HTR-8/SVneo (cell line): ENCODE results near the gene ALK.

Experiments
- DNase-seq: peaks from one replicate; pipeline ENCODE4 v3.0.0; 2011; ENCODE audit warnings: low spot score, mixed read lengths; ENCODE audit not compliant: insufficient read length
- FAIRE-seq: peaks from 2 replicates; lab custom pipeline; 2011; peaks lifted over from hg19 to GRCh38; lab: Jason Lieb, UNC

The ALK gene

DNA sequence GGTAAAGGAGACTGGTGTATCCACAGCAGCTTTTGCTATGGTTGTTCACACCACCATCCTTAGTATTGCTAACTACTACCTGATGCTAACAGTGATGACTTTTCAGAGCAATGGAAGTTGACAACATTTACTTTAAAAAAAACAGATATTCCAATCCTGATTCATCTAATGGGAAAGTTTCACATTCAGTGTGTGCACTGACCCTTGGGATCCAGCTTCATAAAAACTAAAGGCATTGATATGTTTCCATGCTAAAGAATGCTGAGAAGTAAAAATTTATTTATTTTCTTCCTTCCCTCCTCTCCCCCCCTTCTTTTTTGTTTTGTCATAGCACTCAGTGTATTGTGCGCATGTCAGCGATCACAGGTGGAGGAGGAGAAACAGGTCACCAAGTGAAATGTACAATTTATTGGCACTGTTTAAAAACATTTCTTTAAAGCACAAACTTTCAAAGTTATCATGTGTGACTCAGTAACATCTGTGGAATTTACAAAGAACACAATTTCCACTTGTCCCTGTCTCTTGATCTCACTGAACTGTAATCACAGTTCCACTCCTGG is 229.9 kb downstream of the ALK start:
- DNase-seq (no peak), FAIRE-seq (no peak)

DNA sequence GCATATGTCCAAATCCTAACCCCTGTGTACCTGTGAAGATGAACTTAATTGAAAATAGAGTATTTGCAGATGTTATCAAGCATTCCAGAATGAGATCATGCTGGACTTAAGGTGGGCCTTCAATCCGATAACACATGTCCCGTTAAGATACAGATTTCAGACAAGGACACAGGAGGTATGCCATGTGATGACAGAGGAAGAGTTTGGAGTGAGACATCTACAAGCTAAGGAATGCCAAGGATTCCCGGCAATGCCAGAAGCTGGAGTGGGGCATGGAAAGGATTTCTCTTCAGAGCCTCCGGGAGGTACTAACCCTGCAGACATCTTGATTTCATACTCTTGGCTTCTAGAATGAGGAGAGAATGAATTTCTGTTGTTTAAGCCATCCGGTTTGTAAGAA is 231.7 kb downstream of the ALK start:
- FAIRE-seq (no peak), DNase-seq (no peak)

DNA sequence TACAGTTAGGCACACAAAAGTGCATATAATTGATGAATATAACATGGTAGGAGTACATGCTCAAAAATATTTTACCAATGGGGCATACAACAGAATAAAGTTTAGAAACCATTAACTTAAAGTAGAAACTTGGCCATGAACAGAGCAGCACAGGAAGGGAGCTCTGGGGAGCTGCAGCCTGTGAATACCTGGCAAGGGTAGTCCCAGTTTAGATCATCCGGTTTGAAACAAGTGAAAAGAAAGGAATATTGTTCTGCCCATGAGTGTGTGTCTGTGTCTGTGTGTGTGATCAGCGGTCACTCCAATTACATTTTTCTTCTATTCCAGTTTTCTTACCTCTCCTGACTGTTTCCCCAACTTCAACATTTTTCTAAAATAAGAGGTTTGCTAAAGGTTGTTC is 233.0 kb downstream of the ALK start:
- no peak for DNase-seq
- FAIRE-seq: no peak

DNA sequence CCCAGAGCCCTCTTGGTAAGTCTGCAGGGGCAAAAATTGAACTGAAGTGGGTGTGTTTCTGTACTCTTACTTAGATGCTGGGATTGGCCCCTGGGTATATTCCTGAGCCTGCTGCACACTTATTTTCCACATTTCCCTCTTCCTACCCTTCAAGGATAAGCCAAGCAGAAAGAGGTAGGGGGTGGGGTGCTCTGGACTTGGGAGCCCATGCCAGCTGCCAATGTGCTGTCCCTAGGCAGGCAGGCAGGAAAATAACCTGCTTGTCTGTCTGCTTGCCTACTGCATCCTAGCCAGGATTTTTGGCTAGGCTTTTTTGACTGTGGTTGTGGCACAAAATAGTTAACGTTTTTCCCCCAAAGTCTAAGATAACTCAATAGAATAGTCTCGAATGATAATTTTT is 234.3 kb downstream of the ALK start:
- no peak for DNase-seq

DNA sequence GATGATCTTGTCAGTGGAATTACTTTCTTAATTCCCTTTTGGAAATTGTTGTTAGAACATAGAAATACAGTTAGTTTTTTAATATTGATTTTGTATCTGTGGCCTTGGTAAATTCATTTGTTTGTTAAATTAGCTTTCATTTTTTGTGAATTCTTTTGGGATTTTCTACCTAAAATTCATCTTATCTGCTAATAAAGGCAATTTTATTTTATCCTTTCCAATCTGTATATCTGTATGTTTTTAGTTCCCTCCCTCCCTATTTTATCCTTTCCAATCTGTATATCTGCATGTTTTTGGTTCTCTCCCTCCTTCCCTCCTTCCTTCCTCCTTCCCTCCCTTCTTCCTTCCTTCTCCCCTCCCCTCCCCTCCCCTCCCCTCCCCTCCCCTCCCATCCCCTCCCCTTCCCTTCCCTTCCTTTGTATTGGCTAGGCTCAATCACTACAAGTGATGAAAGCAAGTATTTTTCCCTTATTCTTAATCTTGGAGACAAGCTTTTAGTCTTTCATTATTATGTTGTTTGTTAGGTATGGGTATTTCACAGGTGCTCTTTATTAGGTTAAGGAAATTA is 244.4 kb downstream of the ALK start:
- DNase-seq (no peak), FAIRE-seq (no peak)

More for the DNA sequence above, 234.3 kb downstream of the ALK start:
- no peak for FAIRE-seq

DNA sequence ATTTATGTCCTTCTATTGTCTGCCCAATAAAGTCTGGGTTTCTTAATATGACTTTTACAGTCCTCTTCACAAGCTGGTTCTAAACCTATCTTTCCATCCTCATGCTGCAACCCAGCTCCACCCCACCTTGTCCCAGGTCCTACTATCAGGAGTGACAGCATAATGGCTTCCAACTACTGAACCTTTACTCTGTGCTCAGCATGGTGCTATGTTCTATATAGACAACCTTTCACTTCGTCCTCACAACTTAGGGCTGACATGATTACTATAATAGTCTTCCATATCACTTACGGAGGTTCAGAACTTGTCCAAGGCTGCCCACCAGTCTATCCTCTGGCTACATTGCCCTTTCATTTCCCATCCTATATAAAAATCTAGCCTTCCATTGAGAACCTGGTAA is 256.8 kb downstream of the ALK start:
- DNase-seq (no peak), FAIRE-seq (no peak)

DNA sequence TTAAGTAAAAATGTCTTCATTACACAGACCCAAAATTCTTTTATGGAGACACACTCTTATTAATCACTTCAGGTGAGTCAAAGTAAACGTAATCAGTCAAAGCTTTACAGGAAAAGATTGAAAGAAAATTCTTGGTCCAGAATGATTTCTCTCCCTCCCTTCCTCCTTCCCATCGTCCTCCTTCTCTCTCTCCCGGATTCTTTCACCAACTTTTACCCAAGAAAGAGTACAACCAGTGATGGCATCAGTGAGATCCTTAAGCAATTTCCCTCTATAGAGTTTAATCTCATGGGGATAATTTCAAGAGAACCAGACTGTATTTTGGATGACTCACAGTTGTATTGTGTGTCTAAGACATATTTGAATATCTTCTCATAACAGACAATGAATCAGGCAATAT is 258.1 kb downstream of the ALK start:
- FAIRE-seq (no peak), DNase-seq (no peak)

DNA sequence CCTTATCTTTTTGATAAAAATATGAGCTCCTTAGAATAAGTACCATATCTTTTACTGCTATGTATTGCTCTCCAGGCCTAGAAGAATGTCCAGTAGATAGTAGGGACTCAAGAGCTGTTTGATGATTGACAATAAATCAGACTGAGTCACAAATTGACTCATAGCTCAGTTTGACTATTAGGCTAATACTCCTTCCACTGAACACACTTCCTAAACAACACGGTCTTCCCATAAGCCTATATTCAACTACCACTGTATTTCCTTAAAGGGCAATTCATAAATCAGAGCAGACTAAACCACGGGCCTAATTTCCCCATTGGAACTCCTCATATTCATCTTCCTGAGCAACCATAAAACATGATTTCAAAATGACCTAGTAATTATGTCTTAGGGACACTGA is 258.5 kb downstream of the ALK start:
- DNase-seq: no peak
- FAIRE-seq: no peak

DNA sequence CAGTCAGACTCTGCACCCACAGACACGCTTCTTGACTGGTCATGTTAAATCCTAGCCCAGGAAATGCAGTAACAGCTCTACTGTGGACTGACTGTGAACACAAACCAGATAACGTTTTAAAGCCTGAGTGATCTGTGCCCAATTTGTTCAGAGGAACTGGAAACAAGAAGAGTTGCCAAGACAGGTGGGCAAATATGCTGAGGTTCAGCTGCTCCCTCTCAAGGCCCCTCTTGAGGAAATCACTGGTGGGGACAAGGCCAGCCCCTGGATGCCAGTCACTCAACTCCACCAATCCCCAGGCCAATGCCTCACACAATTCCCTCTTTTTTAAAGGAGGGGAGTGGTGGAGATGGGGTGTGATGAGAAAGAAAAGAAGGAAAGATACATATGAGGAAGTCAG is 261.2 kb downstream of the ALK start:
- FAIRE-seq (no peak), DNase-seq (no peak)

DNA sequence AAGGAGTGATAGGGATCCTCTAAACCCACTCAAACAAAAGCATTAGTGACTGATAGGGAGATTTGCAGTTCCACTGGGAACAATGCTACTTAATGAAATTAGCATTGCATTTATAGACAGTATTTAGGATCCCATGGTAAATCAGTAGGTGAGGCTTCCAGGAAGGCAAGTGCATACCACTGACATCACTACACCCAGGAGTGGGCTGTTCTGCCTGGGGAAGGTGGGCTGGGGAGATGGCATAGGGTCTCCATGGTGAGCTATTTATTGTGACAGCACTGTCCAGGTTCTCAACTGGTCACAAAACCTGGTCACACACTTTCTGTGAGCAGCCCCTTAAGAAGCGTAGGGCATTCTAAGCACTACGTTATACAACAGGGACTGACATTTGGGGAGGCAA is 262.2 kb downstream of the ALK start:
- DNase-seq (no peak), FAIRE-seq (no peak)

DNA sequence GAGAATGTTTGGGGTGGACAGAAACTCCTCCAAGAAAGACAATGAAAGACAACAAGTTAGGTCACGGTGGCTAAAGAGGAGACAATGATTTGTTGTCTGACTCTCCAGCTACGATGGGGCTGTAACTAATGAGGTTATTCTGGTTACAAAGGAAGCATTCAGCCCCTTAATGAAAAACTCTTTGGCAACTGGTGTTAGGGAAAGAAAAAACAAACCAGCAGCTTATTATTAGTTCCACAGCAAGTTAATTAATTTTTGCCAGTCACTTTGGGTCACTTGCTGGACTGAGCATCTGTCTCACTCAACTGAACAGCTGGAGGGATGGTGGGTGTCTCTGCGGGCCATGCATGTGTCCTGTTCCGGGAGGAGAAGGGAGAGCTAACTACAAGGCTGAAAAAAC is 263.7 kb downstream of the ALK start:
- FAIRE-seq (no peak), DNase-seq (no peak)

DNA sequence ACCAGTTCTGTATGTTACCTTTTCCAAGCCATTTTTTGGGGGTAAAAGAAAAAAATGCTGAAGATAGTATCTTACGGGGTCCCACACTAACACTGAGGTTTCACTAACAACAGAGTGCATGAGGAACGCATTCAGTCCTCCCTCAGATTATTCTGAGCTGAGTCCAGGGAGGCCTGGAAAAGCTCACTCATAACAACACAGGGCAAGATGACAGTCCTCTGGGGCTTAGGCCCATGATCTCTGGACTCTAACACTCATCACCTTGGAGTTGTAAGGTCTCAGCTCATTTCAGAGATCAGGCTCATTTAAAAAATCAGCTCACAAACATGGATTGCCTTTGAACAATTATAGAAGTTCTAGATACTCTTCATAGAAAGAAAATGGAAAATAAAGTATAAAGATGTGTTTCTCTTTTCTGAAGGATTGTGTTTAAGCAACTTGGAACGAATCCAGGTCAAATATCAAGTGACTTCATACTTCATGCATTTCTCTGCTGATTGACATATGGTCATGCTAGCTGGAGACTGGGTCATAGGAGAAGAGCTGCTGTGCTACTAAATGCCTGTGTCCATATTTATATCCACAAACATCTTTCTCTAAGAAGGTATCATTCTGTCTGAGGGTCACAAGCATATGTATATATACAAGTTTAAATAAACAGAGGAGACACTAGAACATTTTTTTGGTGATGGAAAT is 265.8 kb downstream of the ALK start:
- FAIRE-seq: no peak
- DNase-seq: no peak

DNA sequence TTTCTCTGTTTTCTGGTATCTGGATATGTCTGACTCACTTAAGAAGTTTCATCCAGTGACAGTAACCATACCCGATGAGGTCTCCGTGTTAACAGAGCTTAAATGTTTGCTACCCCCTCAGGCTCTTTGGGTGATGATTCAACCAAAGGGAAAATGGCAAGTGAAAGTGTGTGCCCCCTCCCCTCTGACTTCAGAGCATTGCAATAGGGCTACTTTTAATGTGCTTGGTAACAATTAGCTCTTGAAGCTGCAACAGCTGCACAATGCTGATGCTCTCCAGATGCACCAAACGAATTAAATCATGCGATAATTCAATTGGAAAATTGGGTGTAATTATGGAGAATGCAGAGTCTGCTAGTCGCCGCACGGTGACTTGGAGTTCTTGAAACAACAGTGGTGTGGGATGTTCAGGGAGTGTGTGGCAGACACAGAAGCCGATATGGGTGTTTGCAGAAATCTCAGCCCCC is 270.7 kb downstream of the ALK start:
- no peak for DNase-seq
- no peak for FAIRE-seq

DNA sequence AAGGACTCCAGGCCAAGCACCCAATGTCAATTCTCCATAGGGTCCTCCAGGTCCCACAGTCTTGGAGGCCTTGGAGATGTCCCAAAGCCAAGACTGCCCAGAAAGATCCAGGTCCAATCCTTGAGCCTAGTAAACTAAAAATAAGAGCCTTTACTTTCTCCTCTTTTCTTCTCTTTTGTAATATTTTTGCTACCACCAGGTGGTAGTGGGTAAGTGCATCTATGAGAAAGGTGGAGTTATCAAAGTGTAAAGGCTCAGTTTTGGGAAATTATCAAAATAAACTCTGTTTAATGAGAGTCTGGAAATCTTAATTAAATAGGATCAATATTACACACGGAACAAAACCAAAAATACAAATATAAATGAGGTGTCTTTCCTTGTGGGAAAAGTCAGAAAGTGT is 276.4 kb downstream of the ALK start:
- DNase-seq (no peak), FAIRE-seq (no peak)

DNA sequence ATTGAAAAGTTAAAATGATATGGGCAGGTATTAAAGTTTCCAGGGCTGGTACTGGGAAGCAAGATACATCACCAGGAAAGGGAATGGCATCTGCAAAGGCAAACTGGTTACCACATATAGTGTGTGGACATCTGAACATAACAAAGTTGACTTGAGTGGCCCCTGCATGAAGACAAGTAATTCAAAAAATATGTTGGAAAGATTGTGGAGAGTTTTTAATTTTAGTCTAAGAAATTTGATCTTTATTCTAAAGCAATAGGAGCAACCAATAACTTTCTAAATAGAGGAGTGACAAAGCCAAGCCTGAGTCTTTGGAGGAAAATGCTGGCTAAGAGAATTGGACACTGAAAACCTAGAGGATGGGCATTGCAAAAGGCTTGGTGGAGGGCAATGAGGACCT is 278.2 kb downstream of the ALK start:
- FAIRE-seq (no peak), DNase-seq (no peak)

DNA sequence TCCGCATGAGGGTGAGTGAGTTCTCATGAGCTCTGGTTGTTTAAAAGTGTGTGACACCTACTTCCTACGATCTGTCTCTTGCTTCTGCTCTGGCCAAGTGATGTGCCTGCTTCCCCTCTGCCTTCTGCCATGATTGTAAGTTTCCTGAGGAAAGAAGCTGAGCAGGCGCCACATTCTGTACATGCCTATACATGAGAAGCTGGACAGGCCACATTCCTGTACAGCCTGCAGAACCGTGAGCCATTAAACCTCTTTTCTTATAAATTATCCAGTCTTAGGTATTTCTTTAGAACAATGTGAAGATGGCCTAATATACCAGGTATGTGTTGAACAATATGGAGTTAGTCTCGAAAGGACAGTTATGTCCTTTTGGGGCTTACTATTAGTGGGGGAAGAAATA is 281.0 kb downstream of the ALK start:
- DNase-seq: no peak
- no peak for FAIRE-seq

DNA sequence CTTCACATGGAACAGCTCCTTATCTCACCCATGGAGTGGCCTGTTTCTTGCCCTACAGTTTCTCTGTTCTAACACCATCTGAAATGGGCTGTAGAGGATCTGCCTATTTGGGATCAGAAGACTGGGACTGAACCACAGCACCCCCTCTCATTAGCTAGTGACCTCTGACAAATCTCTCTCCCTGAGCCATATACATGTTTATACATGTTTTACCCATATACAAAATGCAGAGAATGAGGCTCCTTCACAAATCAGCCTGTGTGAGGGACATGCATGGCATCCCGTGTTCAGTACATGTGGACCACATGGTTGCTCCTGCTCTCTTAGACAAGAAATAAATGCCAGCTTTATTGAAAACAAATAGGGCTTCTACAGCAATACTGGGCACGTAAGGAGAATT is 282.7 kb downstream of the ALK start:
- DNase-seq (no peak), FAIRE-seq (no peak)

DNA sequence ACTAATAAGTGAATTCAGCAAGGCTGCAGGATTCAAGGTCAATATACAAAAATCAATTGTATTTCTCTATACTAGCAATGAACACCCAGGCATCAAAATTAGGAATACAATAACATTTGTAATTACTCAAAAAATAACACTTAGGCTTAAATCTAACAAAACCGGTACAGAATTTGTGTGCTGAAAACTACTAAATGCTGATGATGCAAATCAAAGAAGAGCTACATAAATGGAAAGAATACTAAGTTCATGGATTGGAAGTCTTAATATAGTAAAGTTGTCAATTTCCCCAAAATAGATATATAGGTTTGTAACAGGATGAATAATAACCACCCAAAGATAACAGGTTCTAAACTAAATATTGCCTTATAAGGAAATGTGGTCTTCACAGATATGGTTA is 286.5 kb downstream of the ALK start:
- DNase-seq: no peak
- FAIRE-seq: no peak

DNA sequence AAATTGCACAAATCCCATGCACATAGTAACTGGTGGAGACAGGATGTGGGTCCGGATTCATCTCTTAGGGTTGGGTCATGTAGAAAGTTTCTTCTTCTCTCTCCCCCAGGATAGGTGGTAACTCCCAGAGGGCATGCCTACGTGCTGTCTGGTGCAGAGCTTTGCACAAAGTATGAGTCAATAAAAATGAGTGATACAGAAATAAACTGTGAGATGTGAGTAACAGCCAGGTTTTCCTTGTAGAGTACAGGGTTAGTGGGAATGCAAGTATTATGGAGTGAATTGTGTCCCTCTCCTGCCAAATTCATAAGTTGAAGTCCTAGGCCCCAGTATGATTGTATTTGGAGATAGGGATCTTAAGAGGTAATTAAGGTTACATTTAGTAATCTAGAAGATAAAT is 289.4 kb downstream of the ALK start:
- no peak for FAIRE-seq
- DNase-seq: no peak

DNA sequence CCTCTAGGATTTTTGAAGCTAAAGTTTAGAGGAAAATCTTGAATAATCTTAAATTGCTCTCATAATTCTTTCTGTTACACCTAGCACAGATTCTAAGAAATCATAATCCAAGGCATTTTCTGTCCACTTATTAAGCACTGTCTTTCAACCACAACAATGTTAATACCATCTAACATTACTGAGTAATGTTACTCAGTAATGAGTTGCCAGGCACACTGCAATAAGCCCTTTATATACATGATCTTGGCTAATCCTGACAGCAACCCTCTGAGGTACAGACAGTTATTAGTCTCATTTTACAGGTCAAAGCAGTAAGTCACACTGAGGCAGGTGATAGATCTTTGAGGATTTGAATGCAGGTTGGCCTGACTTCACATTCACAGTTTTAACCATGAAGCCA is 291.9 kb downstream of the ALK start:
- FAIRE-seq (no peak), DNase-seq (no peak)

DNA sequence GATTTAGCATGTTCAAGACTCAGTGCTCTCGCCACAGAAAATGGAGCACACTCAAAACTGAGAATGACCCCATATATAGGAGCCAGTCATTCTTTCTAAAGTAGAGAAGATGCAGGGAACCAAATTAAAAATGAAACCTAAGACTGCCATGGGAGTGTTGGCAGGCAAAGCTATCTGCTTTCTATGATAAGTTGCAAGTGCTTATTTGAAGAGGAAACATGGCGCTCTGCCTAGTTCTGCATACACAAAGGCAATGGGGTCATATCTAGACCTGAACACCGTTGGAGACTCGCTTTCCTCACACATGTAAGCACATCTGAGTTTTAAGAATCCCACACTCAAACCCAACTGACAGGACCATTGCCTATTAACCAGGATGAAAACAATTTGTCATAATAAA is 292.5 kb downstream of the ALK start:
- no peak for DNase-seq

DNA sequence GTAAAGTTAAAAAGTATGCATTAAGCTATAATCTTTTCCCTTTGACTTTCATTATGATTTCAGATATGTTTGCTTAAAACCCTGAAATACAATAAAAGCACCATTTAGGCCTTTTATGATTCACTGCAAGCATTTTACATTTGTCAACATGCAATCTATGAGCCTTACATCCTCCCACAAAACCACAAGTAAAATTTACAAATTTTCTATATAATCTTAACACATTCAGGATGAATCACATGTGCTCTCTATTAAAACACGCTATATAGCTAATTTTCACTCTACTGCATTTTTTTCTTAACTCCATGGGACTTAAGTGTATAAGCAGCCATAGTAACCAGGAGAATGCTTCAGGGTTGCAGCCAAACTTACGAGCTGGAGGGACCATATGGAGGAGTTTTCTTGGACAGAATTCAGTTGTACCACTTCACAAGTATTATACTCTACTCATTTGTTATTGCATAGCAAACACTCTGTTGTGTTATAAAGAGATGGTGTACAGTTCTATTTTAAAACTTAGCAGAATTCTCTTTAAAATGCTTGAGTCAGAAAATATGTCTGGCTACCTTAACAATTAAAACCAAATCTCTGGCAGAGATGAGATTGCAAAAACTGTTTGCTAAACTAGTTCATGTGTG is 293.2 kb downstream of the ALK start:
- FAIRE-seq (no peak), DNase-seq (no peak)

More for the DNA sequence above, 292.5 kb downstream of the ALK start:
- no peak for FAIRE-seq
